ENCODE results near the gene VPREB1. TPM values are rescaled to one million over a fixed set of nuclear protein-coding genes. Genes with fewer than 3 reads are reported as not detected.
A peak's percentile ranks its signal among the peaks of the same experiment; 100 is the strongest.
"Not testable (repeated sequence)": the region's sequence is repeated elsewhere in the genome, so short reads cannot be mapped to it uniquely, and the experiment has no call there.

The VPREB1 gene
- total RNA-seq, 1 donor from 2014 or later: not detected

DNA sequence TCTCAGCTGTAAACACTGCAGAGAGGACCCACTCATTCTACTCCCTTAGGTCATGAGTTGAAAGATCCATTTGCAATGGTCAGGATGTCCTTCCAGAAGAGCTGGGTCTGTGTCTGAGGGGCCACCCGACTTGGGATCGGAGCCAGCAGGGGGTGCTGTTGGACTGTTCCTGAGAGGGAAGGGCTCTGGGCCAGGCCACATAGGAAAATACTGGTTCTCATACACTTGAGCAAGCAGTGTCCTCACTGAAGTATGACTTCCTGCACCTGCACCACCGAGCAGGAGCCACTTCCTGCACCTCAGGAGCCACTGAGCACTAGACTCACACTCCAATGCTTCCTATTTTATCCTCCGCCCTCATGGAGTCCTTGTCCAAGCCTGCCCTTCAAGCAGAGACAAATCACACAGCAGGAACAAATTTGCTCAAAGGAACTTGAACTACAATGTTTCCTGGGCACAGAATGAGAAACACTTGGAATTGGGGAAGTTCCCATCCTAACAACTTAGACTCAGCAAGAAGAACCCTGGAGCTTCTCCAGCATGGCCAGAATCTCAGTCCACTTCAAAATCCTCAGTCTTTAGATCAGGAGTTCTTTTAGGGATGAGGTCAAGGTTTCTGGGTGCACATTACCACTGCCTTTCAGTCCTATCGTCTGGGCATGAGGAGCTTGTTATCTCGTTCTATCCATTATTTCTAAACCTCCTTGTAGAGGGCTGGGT is 36.6 kb upstream of the VPREB1 start:
- peak; percentile 95 for DNase-seq
- H3K27ac Mint-ChIP-seq: peak overlapping the region; percentile 75
- H3K9me3 Mint-ChIP-seq: no peaks in the 10 kb centered on the region
- H3K27me3 Mint-ChIP-seq: peaks cover 7% of the 10 kb centered on the region
- peak overlapping the region; percentile 29 for H3K4me3 Mint-ChIP-seq
- intact Hi-C loops (cut with micrococcal nuclease): loop anchor here (1.0 to 2.0 kb wide), 2 partner anchors 27 to 91 kb away; no protein-coding TSS in a partner anchor
- peaks cover 32% of the 10 kb centered on the region for H3K4me1 Mint-ChIP-seq
- H3K36me3 Mint-ChIP-seq (ENCODE audit: low read depth): no peaks in the 10 kb centered on the region

DNA sequence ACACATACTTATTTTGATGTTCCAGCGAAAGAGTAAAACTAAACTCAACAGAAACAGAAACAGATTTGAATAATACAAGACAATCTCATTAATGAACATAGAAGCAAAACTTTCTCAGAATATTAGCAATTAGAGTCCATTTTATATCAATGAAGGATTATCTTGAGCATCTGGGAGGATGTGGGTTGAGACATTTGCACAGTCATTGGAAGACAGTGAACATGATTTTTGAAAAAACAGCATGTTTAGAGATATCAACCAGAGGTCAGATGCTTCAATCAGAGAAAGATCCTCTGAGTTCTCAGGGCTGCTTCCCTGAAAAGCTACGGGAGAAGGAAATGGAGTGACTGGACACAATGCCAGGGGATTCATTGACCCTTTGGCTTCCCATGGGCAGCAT is 35.9 kb upstream of the VPREB1 start:
- Mint-ChIP-seq H3K27ac (peak overlapping the region; percentile 67), H3K4me3 (no peak overlapping the region), H3K27me3 (peaks cover 7% of the 10 kb centered on the region), H3K36me3 (ENCODE audit: low read depth) (no peaks in the 10 kb centered on the region), H3K4me1 (peaks cover 34% of the 10 kb centered on the region), H3K9me3 (no peaks in the 10 kb centered on the region)
- intact Hi-C loops (cut with micrococcal nuclease): loop anchor here (1.0 to 2.0 kb wide), 2 partner anchors 27 to 90 kb away; no protein-coding TSS in a partner anchor
- no peak for DNase-seq

DNA sequence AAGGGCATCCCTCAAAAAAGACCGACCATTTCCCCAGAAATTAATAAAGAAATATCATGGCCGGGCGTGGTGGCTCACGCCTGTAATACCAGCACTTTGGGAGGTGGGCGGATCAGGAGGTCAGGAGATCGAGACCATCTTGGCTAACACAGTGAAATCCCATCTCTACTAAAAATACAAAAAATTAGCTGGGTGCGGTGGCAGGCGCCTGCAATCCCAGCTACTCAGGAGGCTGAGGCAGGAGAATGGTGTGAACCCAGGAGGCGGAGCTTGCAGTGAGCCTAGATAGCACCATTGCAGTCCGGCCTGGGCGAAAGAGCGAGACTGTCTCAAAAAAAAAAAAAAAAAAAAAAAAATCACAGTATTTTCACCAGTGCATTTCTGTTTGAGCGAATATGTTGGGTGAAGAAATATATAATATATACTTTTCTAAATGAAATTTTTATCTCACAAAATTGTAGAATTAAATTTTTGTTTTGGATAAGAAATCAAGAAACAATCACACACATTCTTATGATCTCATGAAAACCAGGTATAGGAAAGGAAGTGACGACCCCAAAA is 35.4 kb upstream of the VPREB1 start:
- not testable (repeated sequence) for DNase-seq; H3K9me3 Mint-ChIP-seq; H3K36me3 Mint-ChIP-seq (ENCODE audit: low read depth); H3K27me3 Mint-ChIP-seq; H3K4me3 Mint-ChIP-seq
- Mint-ChIP-seq H3K27ac (peak overlapping the region; percentile 84), H3K4me1 (peaks cover 34% of the 10 kb centered on the region)
- intact Hi-C loops (cut with micrococcal nuclease): loop anchor here (2.0 kb wide), 1 partner anchor 90 kb away; no protein-coding TSS in a partner anchor

DNA sequence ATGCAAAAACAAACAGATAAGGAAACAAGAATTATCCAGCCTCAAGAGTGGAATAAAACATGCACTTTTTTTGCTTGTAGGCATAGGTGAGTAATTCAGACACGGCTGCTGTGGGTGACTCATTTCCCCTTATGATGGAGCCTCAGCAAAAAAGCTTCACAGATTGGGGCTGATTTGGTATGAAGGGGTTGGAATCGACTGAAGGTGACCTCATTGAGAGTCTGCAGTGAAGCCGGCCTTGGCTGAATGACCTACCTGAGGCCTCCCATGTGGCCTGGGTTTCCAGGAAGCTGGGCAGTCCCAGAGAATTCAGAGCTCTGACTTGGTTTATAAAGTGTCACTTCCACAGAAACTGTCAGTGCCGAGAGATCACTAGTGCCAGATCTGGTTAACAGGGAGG is 34.2 kb upstream of the VPREB1 start:
- peak overlapping the region; percentile 67 for H3K4me3 Mint-ChIP-seq
- DNase-seq: peak; percentile 86
- H3K27me3 Mint-ChIP-seq: peaks cover 3% of the 10 kb centered on the region
- no peaks in the 10 kb centered on the region for H3K36me3 Mint-ChIP-seq (ENCODE audit: low read depth)
- intact Hi-C loops (cut with micrococcal nuclease): no loop called here
- H3K9me3 Mint-ChIP-seq: no peaks in the 10 kb centered on the region
- H3K27ac Mint-ChIP-seq: peak overlapping the region; percentile 92
- peaks cover 34% of the 10 kb centered on the region for H3K4me1 Mint-ChIP-seq

DNA sequence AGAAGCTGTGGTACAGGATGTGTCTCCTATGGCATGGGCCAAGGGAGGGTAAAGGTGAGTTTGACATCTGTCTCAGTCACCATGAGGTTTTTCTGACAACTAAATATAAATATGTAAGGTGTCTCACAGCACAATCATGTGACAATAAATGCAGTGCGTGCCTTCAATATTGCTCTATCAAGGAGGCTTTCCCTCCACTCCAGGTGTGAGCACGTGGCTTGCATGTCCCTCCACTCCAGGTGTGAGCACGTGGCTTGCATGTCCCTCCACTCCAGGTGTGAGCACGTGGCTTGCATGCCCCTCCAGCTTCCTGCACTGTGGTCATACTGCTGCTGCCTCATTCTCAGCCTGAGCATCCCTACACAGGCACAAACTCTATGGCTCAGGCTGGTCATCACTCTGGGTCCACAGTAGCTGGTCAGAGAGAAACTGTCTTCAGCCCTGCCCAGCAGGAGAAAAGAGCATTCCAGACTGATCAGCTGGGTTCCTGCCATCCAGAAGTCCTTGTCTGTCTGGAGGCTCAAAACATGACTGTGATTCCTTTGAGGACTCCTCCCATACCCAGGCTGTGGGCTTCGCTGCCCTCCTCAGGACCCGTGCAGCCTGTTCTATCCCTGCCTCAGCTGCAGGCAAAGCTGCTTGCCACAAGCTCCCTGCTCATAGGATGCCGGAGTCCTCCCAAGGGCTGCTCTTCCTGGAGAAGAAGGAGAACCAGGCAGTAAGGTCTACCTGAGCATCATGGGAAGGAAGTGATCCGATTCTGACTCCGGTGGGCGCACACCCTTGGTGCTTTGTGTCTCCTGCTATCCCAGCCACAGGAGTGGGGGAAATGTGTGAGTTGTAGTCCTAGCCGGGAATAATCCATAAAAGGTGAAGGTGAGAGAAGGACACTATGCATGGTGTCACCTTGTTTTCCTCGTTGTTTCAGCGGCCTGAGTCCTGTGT is 33.4 kb upstream of the VPREB1 start:
- Mint-ChIP-seq H3K36me3 (ENCODE audit: low read depth) (no peaks in the 10 kb centered on the region), H3K27ac (peak overlapping the region; percentile 92), H3K27me3 (no peaks in the 10 kb centered on the region), H3K4me1 (peaks cover 38% of the 10 kb centered on the region), H3K9me3 (no peaks in the 10 kb centered on the region), H3K4me3 (peak overlapping the region; percentile 67)
- intact Hi-C loops (cut with micrococcal nuclease): no loop called here
- DNase-seq: peak; percentile 53

DNA sequence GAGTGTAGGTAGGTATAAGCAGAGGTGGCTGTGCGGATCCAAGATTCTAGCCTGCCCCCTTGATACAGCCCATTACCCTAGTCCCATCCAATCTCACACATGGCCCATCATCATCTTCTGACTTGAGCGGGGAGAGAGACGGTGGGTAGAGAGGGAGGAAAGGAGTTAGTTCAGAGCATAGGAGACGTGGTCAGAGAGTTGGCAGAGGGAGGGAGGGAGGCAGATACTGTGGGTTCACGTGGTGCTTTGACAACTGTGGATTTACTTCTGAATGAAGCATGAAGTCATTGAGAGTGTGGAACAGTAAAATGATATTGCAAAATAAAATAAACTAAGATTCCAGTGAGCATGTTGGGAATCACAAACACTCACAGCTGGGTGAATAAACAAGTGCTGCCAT is 31.4 kb upstream of the VPREB1 start:
- no peaks in the 10 kb centered on the region for H3K9me3 Mint-ChIP-seq
- H3K27me3 Mint-ChIP-seq: no peaks in the 10 kb centered on the region
- no peaks in the 10 kb centered on the region for H3K36me3 Mint-ChIP-seq (ENCODE audit: low read depth)
- DNase-seq: peak; percentile 51
- intact Hi-C loops (cut with micrococcal nuclease): no loop called here
- H3K27ac Mint-ChIP-seq: no peak overlapping the region
- no peak overlapping the region for H3K4me3 Mint-ChIP-seq
- peaks cover 32% of the 10 kb centered on the region for H3K4me1 Mint-ChIP-seq

DNA sequence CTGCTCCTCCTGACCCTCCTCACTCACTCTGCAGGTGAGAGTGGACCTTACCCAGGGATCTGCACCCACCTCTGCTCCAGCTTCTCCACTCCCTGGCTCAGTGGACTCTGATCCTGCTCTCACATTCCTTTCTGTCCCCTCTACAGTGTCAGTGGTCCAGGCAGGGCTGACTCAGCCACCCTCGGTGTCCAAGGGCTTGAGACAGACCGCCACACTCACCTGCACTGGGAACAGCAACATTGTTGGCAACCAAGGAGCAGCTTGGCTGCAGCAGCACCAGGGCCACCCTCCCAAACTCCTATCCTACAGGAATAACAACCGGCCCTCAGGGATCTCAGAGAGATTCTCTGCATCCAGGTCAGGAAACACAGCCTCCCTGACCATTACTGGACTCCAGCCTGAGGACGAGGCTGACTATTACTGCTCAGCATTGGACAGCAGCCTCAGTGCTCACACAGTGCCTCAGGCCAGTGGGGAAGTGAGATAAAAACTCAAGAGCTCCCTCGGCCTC is 29.7 kb upstream of the VPREB1 start:
- no peak for DNase-seq
- intact Hi-C loops (cut with micrococcal nuclease): no loop called here
- no peaks in the 10 kb centered on the region for H3K36me3 Mint-ChIP-seq (ENCODE audit: low read depth)
- no peaks in the 10 kb centered on the region for H3K9me3 Mint-ChIP-seq
- H3K4me1 Mint-ChIP-seq: peaks cover 21% of the 10 kb centered on the region
- H3K27me3 Mint-ChIP-seq: no peaks in the 10 kb centered on the region
- H3K4me3 Mint-ChIP-seq: no peak overlapping the region
- H3K27ac Mint-ChIP-seq: no peak overlapping the region

DNA sequence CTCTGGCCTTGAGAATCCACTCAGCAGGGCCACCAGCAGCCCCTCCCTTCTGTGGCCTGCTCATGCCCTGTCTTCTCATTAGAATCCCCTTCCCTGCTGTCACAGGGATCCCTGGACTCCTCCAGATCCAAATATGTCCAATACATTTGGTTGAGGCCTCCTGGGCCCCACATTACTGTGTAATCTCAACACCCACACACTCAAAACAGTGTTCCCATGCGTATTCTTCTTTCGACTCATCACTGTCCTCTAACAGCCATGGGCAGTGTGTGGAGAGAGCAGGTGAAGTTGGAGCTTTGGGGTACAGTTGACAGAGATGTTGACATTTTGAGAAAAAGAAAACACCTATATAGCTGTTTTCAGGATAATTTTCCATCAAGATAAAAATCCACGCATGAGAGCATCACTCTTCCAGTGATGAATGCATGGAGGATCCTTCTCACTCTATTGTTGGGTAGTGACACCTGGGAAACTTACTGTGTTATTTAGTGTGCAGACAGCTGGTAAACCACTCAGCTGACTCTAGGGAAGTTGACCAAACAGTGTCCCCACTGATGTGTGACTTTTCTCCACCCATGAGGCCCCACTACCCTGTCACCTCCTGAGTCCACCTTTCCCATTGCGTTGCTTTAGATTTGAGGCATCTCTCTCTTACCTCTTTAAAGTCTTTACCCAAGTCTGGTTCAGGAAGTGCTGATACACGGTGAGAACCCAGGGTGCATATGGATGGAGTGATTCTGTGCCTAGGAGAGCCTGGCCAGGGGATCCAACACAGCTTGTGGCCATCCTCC is 28.7 kb upstream of the VPREB1 start:
- Mint-ChIP-seq H3K27ac (no peak overlapping the region), H3K4me1 (peaks cover 15% of the 10 kb centered on the region), H3K4me3 (no peak overlapping the region), H3K9me3 (no peaks in the 10 kb centered on the region), H3K36me3 (ENCODE audit: low read depth) (no peaks in the 10 kb centered on the region), H3K27me3 (no peaks in the 10 kb centered on the region)
- no peak for DNase-seq
- intact Hi-C loops (cut with micrococcal nuclease): no loop called here

DNA sequence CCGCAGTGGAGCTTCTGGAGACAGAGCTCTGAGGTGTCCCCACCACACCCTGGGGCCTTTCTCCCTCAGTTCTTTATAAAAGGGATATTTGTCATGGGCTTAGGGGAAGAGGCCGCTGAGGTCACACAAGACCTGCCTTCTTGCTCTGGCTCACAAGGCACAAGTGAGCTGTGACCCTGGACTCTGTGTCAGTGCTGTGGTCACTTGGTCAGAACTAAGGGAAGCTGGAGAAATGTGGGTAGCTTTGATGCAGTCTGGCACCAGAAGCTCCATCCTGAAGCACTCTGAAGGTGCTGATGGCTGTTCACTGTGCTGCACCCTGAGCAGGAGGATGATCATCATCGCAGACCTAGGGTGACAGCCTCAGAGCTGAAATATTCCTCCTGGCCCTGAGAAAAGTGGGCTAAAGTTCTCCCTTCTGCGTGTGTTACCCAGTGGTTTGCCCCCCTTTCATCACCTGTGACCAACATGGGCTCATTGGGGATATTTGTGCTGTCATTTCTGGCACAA is 28.1 kb upstream of the VPREB1 start:
- intact Hi-C loops (cut with micrococcal nuclease): no loop called here
- Mint-ChIP-seq H3K4me1 (peaks cover 9% of the 10 kb centered on the region), H3K27ac (no peak overlapping the region), H3K27me3 (no peaks in the 10 kb centered on the region), H3K9me3 (no peaks in the 10 kb centered on the region), H3K4me3 (no peak overlapping the region), H3K36me3 (ENCODE audit: low read depth) (no peaks in the 10 kb centered on the region)
- no peak for DNase-seq

DNA sequence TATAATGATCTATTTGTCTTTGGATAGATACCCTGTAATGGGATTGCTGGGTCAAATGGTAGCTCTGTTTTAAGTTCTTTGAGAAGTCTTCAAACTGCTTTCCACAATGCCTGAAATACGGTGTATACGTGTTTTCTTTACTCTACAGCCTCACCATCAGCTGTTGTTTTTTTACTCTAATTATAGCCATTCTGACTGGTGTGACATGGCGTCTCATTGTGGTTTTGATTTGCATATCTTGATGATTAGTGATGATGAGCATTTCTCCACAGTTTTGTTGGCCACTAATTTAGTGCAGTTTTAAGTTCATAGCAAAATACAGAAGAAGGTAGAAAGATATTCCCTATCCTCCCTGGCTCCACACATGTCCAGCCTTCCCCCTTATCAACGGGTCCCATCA is 26.3 kb upstream of the VPREB1 start:
- no peaks in the 10 kb centered on the region for H3K9me3 Mint-ChIP-seq
- H3K4me1 Mint-ChIP-seq: peaks cover 4% of the 10 kb centered on the region
- no peak overlapping the region for H3K4me3 Mint-ChIP-seq
- H3K36me3 Mint-ChIP-seq (ENCODE audit: low read depth): no peaks in the 10 kb centered on the region
- intact Hi-C loops (cut with micrococcal nuclease): no loop called here
- no peak for DNase-seq
- H3K27me3 Mint-ChIP-seq: no peaks in the 10 kb centered on the region
- no peak overlapping the region for H3K27ac Mint-ChIP-seq

DNA sequence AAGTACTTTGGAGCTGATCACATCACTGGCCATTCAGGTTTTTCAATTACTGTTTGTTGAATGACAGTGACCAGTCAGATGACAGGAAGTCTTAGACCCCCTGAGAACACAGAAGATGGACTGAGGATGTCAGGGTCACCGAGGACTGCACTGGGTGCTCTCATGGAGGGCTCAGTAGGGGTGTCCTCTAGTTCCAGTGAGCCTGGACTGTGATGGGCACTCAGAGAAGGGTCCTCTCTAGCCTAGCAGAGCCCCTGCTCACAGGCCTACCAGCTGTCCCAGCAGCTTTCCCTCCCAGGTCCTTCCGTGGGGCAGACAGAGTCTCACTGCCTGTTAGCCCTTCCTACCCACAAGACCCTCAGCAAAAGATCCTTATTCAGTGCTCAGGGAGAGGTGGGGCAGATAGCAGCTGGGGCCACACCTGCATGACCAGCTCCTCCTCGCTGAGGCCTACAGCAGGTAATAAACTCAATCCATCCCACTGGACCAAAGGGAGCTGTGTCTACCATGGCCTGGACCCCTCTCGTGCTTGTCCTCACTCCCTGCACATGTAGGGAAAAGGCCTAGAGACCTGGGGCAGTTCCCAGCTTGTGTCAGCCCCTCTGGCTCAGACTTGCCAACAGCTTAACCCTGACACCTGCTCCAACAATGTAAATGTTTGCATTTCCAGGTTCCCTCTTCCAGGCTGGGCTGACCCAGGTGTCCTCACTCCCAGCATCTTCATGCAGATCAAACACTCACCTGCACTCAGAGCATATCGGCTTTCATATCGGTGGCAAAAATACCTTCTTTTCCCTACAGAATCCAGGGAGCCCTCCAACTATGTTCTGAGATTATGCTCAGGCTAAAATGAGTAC is 25.2 kb upstream of the VPREB1 start:
- no peak for DNase-seq
- H3K4me1 Mint-ChIP-seq: peaks cover 4% of the 10 kb centered on the region
- H3K9me3 Mint-ChIP-seq: no peaks in the 10 kb centered on the region
- H3K36me3 Mint-ChIP-seq (ENCODE audit: low read depth): no peaks in the 10 kb centered on the region
- H3K27ac Mint-ChIP-seq: no peak overlapping the region
- intact Hi-C loops (cut with micrococcal nuclease): no loop called here
- no peaks in the 10 kb centered on the region for H3K27me3 Mint-ChIP-seq
- no peak overlapping the region for H3K4me3 Mint-ChIP-seq

DNA sequence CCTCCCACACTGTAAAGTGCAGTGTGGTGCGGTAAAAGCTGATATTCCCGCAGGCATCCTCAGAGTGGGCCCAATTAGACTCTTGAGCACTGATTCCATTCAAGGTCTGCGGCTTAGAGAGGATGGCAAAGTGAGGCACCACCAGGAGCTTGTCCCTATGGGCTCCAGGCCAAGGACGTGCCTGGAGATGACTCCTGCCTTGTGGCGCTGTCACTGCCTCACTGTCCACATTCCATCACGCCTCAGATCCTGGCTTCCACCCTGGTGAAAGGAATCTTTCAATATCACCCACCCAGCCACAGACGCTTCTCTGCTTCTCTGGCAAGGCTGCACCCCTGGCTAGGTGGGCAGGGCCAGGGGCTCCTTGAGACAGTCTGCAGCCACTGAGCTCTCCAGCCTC is 23.5 kb upstream of the VPREB1 start:
- H3K27me3 Mint-ChIP-seq; H3K4me1 Mint-ChIP-seq; H3K4me3 Mint-ChIP-seq; H3K27ac Mint-ChIP-seq; H3K36me3 Mint-ChIP-seq (ENCODE audit: low read depth); intact Hi-C loops (cut with micrococcal nuclease); H3K9me3 Mint-ChIP-seq; DNase-seq: not testable (repeated sequence)
